H54 (cell line): Measurements from ENCODE around the gene ADGRA1.

Source experiments
- DNase-seq: peaks from one replicate; pipeline ENCODE4 v3.0.0; 2011; ENCODE audit warnings: low spot score, mixed read lengths; ENCODE audit not compliant: insufficient read length
- FAIRE-seq: peaks from 3 replicates; lab custom pipeline; 2011; peaks lifted over from hg19 to GRCh38; lab: Jason Lieb, UNC
- POLR2A ChIP-seq: IDR thresholded peaks from 2 replicates; pipeline ENCODE4 v1.6.1; 2011; ENCODE audit warnings: low read depth, mild to moderate bottlenecking, low read length

ADGRA1 gene

GRCh38 chr10:133088956-133089800, 1.5 kb downstream of the ADGRA1 start:
- TF ChIP-seq POLR2A = no peak
- DNase-seq (no peak), FAIRE-seq (no peak)

GRCh38 chr10:133090101-133090500, 2.4 kb downstream of the ADGRA1 start:
- DNase-seq = no peak
- no peak for FAIRE-seq
- TF ChIP-seq POLR2A = no peak

DNA sequence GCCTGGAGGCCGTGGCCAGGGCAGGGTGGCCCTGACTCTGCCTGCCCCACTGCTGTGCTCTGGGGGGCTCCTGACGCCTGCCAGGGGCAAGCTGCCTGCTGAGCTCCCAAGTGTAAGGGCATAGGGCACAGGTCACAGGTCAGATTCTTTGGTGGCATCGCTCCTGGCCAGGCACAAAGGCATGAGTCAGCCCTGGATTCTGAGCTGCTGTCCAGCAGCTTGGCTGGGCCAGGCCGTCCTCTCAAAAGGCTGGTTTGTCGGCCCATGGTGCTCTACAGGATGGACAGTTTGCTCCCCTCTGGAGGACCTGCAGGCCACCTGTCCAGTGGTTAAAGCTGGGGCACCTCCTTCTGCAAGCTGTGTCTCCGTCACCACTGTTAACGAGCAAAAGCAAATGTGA, 2.9 kb downstream of the ADGRA1 start:
- DNase-seq = no peak
- TF ChIP-seq POLR2A = no peak
- no peak for FAIRE-seq

- TF ChIP-seq POLR2A = no peak
- FAIRE-seq (no peak), DNase-seq (no peak)
Observed at GRCh38 chr10:133091316-133091715, 3.6 kb downstream of the ADGRA1 start.

DNA sequence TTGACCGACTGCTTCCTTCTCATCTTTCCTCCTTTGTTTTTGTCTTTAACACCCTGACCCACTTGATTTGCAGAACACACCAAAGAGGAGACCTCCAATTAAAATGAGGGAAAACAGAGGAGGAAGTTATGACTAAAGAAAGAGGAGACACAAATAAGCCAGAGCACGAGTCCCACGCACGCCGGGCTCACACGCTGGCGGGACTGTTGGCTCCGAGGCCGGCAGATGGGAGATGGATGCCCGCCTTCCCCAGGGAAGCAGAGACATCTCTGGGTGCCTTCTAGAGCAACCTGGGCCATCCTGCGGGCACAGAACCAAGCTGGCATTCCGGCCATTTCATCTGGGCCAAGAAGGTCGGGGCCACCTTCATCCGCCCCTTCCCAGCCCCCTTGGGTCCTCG, 5.6 kb downstream of the ADGRA1 start:
- DNase-seq (no peak), FAIRE-seq (no peak)
- no peak for TF ChIP-seq POLR2A

DNA sequence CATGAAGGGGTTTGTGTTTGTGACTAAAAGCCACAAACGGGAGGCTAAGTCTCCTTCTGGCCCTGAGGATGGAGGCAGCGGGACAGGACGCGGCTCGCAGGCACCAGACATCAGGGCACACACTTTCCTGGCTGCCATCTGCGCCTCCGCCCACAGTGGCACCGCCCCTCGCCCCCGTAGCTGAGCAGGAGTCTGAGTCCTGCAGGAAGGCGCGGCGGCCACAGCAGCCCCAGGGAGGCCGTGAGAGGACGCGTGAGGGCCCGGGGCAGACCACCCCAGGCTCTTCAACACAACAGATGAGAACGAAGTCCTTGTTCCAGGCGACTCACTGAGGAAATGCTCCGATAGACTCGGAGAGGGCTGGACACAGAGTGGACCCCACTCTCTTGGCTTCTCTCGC, 6.6 kb downstream of the ADGRA1 start:
- FAIRE-seq = no peak
- TF ChIP-seq POLR2A = no peak
- DNase-seq = no peak

- DNase-seq (no peak), FAIRE-seq (no peak)
- TF ChIP-seq POLR2A = no peak
Observed at GRCh38 chr10:133094866-133095265, 7.1 kb downstream of the ADGRA1 start.

DNA sequence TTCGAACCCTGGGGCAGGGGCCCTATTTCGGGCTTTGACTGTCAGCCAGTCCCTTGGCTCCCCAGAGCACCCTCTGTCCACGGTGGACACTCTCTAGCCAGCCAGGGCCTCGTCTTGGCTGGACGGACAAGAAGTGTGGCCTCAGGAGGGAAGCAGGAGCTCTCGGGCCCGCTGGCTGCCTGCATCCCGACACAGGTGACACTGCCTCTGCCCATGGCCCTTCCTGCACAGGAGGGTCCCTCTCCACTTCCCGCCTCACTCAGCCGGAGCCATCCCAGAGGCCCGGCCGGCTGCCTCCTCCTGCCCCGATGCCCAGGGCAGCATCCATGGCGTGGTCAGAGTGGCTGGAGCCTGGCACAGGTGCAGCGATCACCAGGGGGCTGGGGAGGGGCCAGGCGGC, 7.9 kb downstream of the ADGRA1 start:
- no peak for DNase-seq
- no peak for FAIRE-seq
- no peak for TF ChIP-seq POLR2A

DNA sequence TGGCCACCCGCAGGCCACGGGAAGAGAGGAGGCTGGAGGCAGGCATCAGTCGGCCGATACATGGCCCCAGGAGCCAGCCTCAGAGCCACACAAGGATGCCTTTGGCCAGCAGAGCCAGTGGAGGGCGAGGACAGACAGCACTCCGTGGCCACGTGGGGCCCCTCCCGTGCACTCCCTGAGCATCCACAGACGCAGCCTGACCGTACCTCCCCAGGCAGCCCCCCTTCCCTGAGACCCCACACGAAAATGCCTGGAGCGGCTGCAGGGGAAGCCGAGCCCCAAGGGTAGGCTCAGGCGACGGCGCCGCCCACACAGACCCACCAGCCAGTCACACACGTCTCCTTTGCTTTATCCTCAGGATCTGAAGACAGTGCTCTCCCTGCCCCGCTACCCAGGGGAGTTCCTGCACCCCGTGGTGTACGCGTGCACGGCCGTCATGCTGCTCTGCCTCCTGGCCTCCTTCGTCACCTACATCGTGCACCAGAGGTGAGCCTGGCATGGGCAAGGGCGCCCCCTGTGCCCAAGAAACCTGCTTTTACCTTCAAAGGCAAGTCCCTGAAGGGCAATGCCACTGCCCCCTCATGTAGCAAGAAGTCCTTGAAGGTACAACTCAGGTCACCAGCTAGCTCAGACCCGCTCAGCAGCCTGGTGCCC, 9.0 kb downstream of the ADGRA1 start:
- FAIRE-seq (no peak), DNase-seq (no peak)
- TF ChIP-seq POLR2A = no peak

GRCh38 chr10:133097418-133097817, 9.7 kb downstream of the ADGRA1 start:
- FAIRE-seq (no peak), DNase-seq (no peak)
- TF ChIP-seq POLR2A = no peak

- TF ChIP-seq POLR2A = no peak
- DNase-seq (no peak), FAIRE-seq (no peak)
Observed at GRCh38 chr10:133097961-133098360, 10.2 kb downstream of the ADGRA1 start.

- FAIRE-seq (no peak), DNase-seq (no peak)
- TF ChIP-seq POLR2A = no peak
Observed at GRCh38 chr10:133098426-133099124, 10.9 kb downstream of the ADGRA1 start.

- DNase-seq (no peak), FAIRE-seq (no peak)
- no peak for TF ChIP-seq POLR2A
Observed at GRCh38 chr10:133099571-133099970, 11.8 kb downstream of the ADGRA1 start.

DNA sequence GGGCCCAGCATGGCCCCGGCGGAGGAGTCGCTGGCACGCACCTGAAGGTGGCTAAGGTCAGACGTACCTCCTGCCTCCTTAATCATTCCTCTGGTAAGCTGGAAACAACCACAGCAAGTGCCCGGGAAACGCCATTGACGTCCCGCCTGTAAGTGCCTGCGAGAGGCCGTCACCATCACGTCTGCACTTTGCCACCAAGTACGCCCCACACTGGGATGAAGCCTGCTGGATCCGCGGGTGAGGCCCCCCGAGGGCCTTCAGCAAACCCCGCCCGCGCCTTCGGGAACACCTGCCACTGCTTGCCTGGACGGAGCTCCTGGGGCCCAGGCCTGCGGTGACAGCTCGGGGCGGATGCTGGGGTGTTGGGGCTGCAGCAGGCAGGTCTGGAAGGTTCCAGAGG, 12.5 kb downstream of the ADGRA1 start:
- FAIRE-seq (no peak), DNase-seq (no peak)
- TF ChIP-seq POLR2A = no peak
